GM21737 (cell line): ENCODE measurements around the gene PHYHIPL.
"Not testable (repeated sequence)": the region's sequence is repeated elsewhere in the genome, so short reads cannot be mapped to it uniquely, and the experiment has no call there.

ENCODE experiments used
- ATAC-seq: cut with Tn5 transposase; IDR thresholded peaks from one replicate; pipeline ENCODE4 v1.9.1; 2021; ENCODE audit warnings: mild to moderate bottlenecking, moderate library complexity; ENCODE audit not compliant: unreplicated experiment

Gene PHYHIPL

GRCh38 chr10:59181668-59182067 is 5.2 kb downstream of the PHYHIPL start:
- no peak for ATAC-seq

DNA sequence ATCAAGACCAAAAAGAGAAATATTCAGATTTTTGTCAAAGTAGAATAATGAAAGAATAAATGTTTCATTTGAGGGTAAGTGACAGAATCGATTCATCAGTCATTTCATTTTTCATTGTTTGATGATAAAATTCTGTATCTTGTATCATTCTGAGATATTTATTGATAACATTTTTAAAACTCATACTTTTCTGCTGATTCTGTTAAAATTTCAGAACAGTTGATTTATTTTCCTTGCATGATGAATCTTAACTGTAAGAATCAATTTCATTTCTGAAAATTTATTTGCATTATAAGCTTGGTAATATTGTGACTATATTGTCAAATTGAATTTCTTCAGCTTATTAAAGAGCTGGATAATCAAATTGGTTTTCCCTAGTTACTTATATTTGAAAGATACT is 13.9 kb downstream of the PHYHIPL start:
- ATAC-seq: no peak

DNA sequence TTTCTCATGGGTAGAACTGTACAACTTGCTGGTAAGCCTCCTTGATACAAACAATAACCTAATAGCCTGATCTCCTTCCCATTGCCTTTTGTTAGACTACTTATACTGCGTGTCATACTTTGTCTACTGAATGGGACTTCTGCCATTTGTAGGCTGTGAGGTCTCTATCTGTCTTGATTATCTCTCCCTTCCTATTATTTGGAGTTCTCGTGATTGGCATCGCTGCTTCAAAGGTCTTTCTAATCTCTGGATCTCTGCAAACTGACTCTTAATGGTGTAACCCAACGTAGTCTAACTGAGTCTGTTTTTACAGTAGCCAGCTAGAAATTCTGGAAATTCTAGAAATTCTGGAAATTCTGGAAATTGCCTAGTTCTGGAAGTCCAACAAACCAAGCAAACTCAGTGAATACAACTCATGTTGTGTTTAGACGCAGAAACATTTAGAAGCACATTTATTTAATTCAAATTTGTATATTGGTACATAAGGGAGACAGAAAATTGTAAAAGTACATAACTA is 29.8 kb downstream of the PHYHIPL start:
- ATAC-seq: no peak

- no peak for ATAC-seq
Measured at GRCh38 chr10:59212301-59212798, 35.9 kb downstream of the PHYHIPL start.

DNA sequence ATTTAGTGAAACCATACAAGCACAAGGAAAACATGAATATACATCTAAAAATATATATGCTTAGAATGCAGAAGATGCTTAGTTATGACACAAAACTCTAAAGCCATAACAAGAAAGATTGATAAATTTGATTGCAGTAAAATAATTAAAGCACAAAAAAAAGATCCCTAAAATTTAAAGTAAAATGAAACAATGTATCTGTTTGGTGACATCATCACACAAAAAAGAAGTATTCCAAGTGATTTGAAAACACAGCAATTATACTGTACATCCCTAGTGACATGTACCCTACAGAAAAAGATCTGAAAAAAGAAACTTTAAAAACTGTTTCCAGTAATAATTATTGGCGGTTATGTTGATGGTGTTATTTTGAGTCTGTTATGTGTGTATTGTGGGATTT is 37.7 kb downstream of the PHYHIPL start:
- ATAC-seq: no peak

- no peak for ATAC-seq
Measured at GRCh38 chr10:59216178-59216869, 39.9 kb downstream of the PHYHIPL start.

DNA sequence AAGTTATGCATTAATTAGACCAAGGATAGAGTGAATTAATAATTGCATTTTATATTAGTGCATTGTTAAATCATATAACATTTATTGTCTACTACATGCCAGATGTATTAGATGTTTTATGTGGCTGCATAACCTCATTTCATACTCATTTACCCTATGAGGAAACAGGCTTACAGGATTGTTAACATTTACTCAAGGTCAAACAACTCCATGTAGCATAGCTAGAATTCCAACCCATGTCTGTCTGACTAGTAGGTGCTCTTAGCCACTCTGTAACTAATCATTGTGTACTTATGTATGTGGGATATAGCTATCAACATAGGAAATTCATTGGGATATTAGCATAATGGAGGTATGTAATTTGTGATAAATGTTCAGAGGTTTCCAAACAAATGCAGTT is 46.3 kb downstream of the PHYHIPL start:
- ATAC-seq: no peak

DNA sequence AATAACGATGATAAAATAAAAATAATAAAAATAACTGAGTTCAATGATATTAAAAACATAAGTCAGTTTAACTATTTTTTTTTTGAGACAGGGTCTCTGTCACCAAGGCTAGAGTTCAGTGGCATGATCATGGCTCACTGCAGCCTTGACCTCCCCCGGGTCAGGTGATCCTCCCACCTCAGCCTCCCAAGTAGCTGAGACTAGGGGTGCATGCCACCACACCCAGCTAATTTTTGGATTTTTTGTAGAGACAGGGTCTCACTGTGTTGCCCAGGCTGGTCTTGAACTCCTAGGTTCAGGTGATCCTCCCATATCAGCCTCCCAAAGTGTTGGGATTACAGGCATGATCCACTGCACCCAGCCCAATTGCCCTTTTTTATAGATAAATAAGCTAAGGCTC is 47.2 kb downstream of the PHYHIPL start:
- ATAC-seq: not testable (repeated sequence)

DNA sequence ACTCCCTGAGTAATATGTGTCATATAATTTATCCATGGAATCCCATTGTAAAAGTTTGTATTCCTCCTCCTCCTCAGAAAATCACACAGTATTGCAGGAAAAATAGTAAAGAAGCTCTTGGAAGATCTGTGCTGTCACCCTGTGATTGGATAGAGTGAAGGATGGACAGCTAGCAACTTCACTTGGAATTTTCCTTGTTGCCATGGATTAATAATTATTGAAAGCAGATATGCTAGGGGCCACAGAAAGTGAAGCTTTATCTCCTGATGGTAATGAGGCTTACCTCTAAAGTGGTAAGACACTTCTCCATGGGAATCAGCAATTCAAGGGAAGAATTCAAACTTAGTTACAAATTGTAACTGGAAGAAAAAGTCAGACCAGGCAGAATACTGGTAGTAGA is 48.8 kb downstream of the PHYHIPL start:
- no peak for ATAC-seq

GRCh38 chr10:59227136-59227673 is 50.8 kb downstream of the PHYHIPL start:
- no peak for ATAC-seq

GRCh38 chr10:59229441-59229840 is 53.0 kb downstream of the PHYHIPL start:
- ATAC-seq: no peak

GRCh38 chr10:59234194-59234593 is 57.8 kb downstream of the PHYHIPL start:
- ATAC-seq: no peak

GRCh38 chr10:59234816-59235429 is 58.5 kb downstream of the PHYHIPL start:
- ATAC-seq: no peak

GRCh38 chr10:59236064-59236697 is 59.7 kb downstream of the PHYHIPL start:
- ATAC-seq: no peak

- ATAC-seq: no peak
Measured at GRCh38 chr10:59237775-59238174, 61.3 kb downstream of the PHYHIPL start.

GRCh38 chr10:59239108-59239507 is 62.7 kb downstream of the PHYHIPL start:
- ATAC-seq: not testable (repeated sequence)

GRCh38 chr10:59240582-59241183 is 64.2 kb downstream of the PHYHIPL start:
- no peak for ATAC-seq

DNA sequence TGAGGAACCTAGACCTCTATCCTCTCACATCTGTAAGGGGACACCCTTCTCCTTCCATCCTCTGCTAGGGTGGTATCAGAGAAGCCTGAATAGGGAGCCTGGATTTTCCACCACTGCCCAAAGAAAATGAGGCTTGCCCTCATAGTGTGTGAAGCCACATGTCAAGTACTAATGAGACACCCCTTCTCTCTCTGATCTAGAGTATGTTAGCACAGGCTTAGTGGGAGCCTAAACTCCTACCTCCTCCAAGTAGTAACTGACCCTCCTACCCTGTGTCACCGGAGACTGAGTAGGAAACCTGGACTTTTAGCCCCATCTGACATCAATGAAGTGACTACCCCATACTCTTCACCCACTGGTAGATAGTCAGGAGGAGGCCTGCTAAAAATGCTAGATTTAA is 65.6 kb downstream of the PHYHIPL start:
- ATAC-seq: no peak

- no peak for ATAC-seq
Measured at GRCh38 chr10:59242991-59243390, 66.5 kb downstream of the PHYHIPL start.

GRCh38 chr10:59243611-59244195 is 67.3 kb downstream of the PHYHIPL start:
- ATAC-seq: no peak

DNA sequence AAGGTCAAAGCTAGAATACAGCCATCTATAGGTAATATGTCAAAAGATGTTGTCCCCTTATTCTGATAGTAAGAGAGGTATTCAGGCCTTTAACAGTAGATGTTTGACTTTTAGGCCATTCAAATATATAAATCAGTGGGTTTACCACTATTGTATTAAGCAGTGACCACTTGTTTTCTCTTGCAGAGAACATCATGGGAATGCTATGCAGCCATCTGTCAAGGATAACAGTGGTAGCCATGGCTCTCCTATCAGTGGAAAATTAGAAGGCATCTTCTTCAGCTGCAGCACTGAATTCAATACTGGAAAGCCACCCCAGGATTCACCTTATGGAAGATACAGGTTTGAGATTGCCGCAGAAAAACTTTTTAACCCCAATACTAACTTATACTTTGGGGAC is 68.4 kb downstream of the PHYHIPL start:
- no peak for ATAC-seq
